ENCODE measurements around the gene TBC1D17. TPM values are rescaled to one million over a fixed set of nuclear protein-coding genes. Genes with fewer than 3 reads are reported as not detected.

Gene TBC1D17
- total and polyA plus RNA-seq, 5 experiments from 2014 or later: 8.1 to 94.0 (median 17.7) TPM

- peaks cover 0 to 18% (median 4%) of the 10 kb centered on the region in 3 donors for H3K36me3 Mint-ChIP-seq
Measured at GRCh38 chr19:49930483-49931011, 53.0 kb downstream of the TBC1D17 start.

GRCh38 chr19:49931293-49932040 is 54.0 kb downstream of the TBC1D17 start:
- DNase-seq (no peak), ATAC-seq (no peak)
- POLR2A ChIA-PET: no interaction called here
- Mint-ChIP-seq H3K4me3 (peak overlapping the region in 9 of 10 donors; percentile 16 to 96 (median 54)), H3K36me3 (peaks cover 0 to 12% (median 4%) of the 10 kb centered on the region in 3 donors), H3K27me3 (peaks cover 0 to 5% (median 0%) of the 10 kb centered on the region in 5 donors), H3K9me3 (peaks cover 0 to 9% (median 0%) of the 10 kb centered on the region in 9 donors), H3K4me1 (peaks cover 41 to 67% (median 64%) of the 10 kb centered on the region in 4 donors), H3K27ac (peak overlapping the region in 6 of 10 donors; percentile 40 to 97 (median 60))

More at GRCh38 chr19:49930483-49931011, 53.0 kb downstream of the TBC1D17 start:
- H3K4me3 Mint-ChIP-seq: peak overlapping the region; percentile 50 to 100 (median 97)
- DNase-seq: peak in 4 of 10 donors; percentile 8 to 20 (median 12)
- POLR2A ChIA-PET: interaction anchor here (0.5 to 3.6 kb wide), 8 partner anchors 35 to 381 kb away, joined by 3 to 42 read pairs (median 6); partner anchors contain the start of genes AKT1S1, IL4I1, PTOV1 and RRAS
- peaks cover 43 to 69% (median 66%) of the 10 kb centered on the region in 4 donors for H3K4me1 Mint-ChIP-seq
- H3K9me3 Mint-ChIP-seq: peaks cover 0 to 9% (median 0%) of the 10 kb centered on the region in 9 donors
- H3K27me3 Mint-ChIP-seq: peaks cover 0 to 5% (median 0%) of the 10 kb centered on the region in 5 donors
- H3K27ac Mint-ChIP-seq: peak overlapping the region in 8 of 10 donors; percentile 25 to 99 (median 98)
- no peak for ATAC-seq

- peaks cover 0 to 6% (median 4%) of the 10 kb centered on the region in 3 donors for H3K36me3 Mint-ChIP-seq
- peak overlapping the region; percentile 16 to 96 (median 46) for H3K4me3 Mint-ChIP-seq
- H3K27ac Mint-ChIP-seq: peak overlapping the region in 4 of 10 donors; percentile 18 to 48 (median 32)
- ATAC-seq (no peak), DNase-seq (no peak)
- POLR2A ChIA-PET: no interaction called here
- H3K27me3 Mint-ChIP-seq: peaks cover 0 to 5% (median 0%) of the 10 kb centered on the region in 5 donors
- H3K9me3 Mint-ChIP-seq: peaks cover 0 to 9% (median 0%) of the 10 kb centered on the region in 9 donors
- H3K4me1 Mint-ChIP-seq: peaks cover 40 to 67% (median 62%) of the 10 kb centered on the region in 4 donors
Measured at GRCh38 chr19:49932041-49932451, 54.5 kb downstream of the TBC1D17 start.

- H3K4me1 Mint-ChIP-seq: peaks cover 38 to 60% (median 58%) of the 10 kb centered on the region in 4 donors
- peak in 1 of 2 donors; percentile 6 for ATAC-seq
- POLR2A ChIA-PET: interaction anchor here (0.5 to 0.7 kb wide), 3 partner anchors 55 to 1643 kb away, joined by 3 to 4 read pairs (median 3); partner anchors contain the start of genes AKT1S1 and TBC1D17
Measured at GRCh38 chr19:49932731-49933131, 55.2 kb downstream of the TBC1D17 start.

GRCh38 chr19:49933643-49934042 is 56.1 kb downstream of the TBC1D17 start:
- Mint-ChIP-seq H3K27me3 (peaks cover 0 to 5% (median 0%) of the 10 kb centered on the region in 5 donors), H3K36me3 (peaks cover 0 to 4% (median 0%) of the 10 kb centered on the region in 3 donors), H3K27ac (peak overlapping the region in 5 of 10 donors; percentile 1 to 60 (median 12)), H3K4me3 (peak overlapping the region in 9 of 10 donors; percentile 41 to 96 (median 60)), H3K4me1 (peaks cover 32 to 52% (median 50%) of the 10 kb centered on the region in 4 donors), H3K9me3 (peaks cover 0 to 9% (median 0%) of the 10 kb centered on the region in 9 donors)
- POLR2A ChIA-PET: interaction anchor here (0.6 kb wide), 2 partner anchors 915 to 932 kb away, joined by 3 read pairs; no protein-coding TSS in a partner anchor
- ATAC-seq: no peak
- DNase-seq: no peak

More at GRCh38 chr19:49932731-49933131, 55.2 kb downstream of the TBC1D17 start:
- peak overlapping the region in 7 of 10 donors; percentile 32 to 89 (median 51) for H3K27ac Mint-ChIP-seq
- H3K27me3 Mint-ChIP-seq: peaks cover 0 to 5% (median 0%) of the 10 kb centered on the region in 5 donors
- peak in 7 of 10 donors; percentile 28 to 75 (median 57) for DNase-seq
- peaks cover 0 to 4% (median 0%) of the 10 kb centered on the region in 3 donors for H3K36me3 Mint-ChIP-seq
- H3K9me3 Mint-ChIP-seq: peaks cover 0 to 9% (median 0%) of the 10 kb centered on the region in 9 donors
- peak overlapping the region in 9 of 10 donors; percentile 45 to 96 (median 70) for H3K4me3 Mint-ChIP-seq

- POLR2A ChIA-PET: no interaction called here
- ATAC-seq (no peak), DNase-seq (no peak)
- H3K9me3 Mint-ChIP-seq: peaks cover 0 to 9% (median 0%) of the 10 kb centered on the region in 9 donors
- no peak overlapping the region for H3K27ac Mint-ChIP-seq
- no peak overlapping the region for H3K4me3 Mint-ChIP-seq
- no peaks in the 10 kb centered on the region for H3K36me3 Mint-ChIP-seq
- peaks cover 14 to 40% (median 30%) of the 10 kb centered on the region in 4 donors for H3K4me1 Mint-ChIP-seq
- no peaks in the 10 kb centered on the region for H3K27me3 Mint-ChIP-seq
Measured at GRCh38 chr19:49936549-49936948, 59.0 kb downstream of the TBC1D17 start.

GRCh38 chr19:49937750-49938381 is 60.4 kb downstream of the TBC1D17 start:
- Mint-ChIP-seq H3K4me1 (peaks cover 7 to 29% (median 18%) of the 10 kb centered on the region in 4 donors), H3K27me3 (no peaks in the 10 kb centered on the region), H3K36me3 (no peaks in the 10 kb centered on the region), H3K9me3 (no peaks in the 10 kb centered on the region), H3K27ac (no peak overlapping the region), H3K4me3 (peak overlapping the region in 3 of 10 donors; percentile 7 to 54 (median 19))
- ATAC-seq: peak; percentile 57 to 71
- DNase-seq: peak; percentile 47 to 82 (median 74)
- POLR2A ChIA-PET: interaction anchor here (0.7 to 1.1 kb wide), 4 partner anchors 46 to 717 kb away, joined by 3 to 5 read pairs (median 3); no protein-coding TSS in a partner anchor

Small RNA genes lying within 50 kb of the gene (microRNA-seq; reads per million reads assigned to microRNA genes)
- gene MIR4749 (ENCODE audit: borderline microRNAs expressed) (1.0 reads per million), gene MIR4750 (ENCODE audit: borderline microRNAs expressed) (not detected), gene MIR6800 (ENCODE audit: borderline microRNAs expressed) (not detected)

Other genes with a start within 250 kb of the TBC1D17 start
- gene RRAS, start 237.6 kb upstream of the TBC1D17 start, total RNA-seq: 10 to 100 TPM; 10.4 to 12.7 TPM
- gene RRAS, start 237.6 kb upstream of the TBC1D17 start, polyA plus RNA-seq: 10 to 100 TPM; 21.8 to 30.2 (median 28.4) TPM
- gene SCAF1, start 235.5 kb upstream of the TBC1D17 start, total RNA-seq: 10 to 100 TPM; 51.0 to 62.3 TPM
- gene SCAF1, start 235.5 kb upstream of the TBC1D17 start, polyA plus RNA-seq: 1 to 10 TPM; 1.1 to 2.5 (median 1.2) TPM
- 100 to 1,000 TPM; 279 to 303 TPM for gene IRF3, start 211.8 kb upstream of the TBC1D17 start, total RNA-seq
- gene IRF3, start 211.8 kb upstream of the TBC1D17 start, polyA plus RNA-seq: 10 to 100 TPM; 54.6 to 76.1 (median 65.1) TPM
- gene BCL2L12, start 211.8 kb upstream of the TBC1D17 start, total RNA-seq: 10 to 100 TPM; 22.5 to 24.0 TPM
- gene BCL2L12, start 211.8 kb upstream of the TBC1D17 start, polyA plus RNA-seq: 10 to 100 TPM; 19.3 to 20.6 (median 19.6) TPM
- 100 to 1,000 TPM in 1 of 2 experiments, 10 to 100 TPM in 1; 97.4 to 100 TPM for gene PRMT1, start 200.4 kb upstream of the TBC1D17 start, total RNA-seq
- gene PRMT1, start 200.4 kb upstream of the TBC1D17 start, polyA plus RNA-seq: 100 to 1,000 TPM; 150 to 162 (median 158) TPM
- 1 to 10 TPM; 3.5 to 5.1 TPM for gene ADM5, start 188.1 kb upstream of the TBC1D17 start, total RNA-seq
- under 1 TPM in 2 of 3 donors, not detected in 1; 0.14 to 0.53 TPM for gene ADM5, start 188.1 kb upstream of the TBC1D17 start, polyA plus RNA-seq
- gene CPT1C, start 186.6 kb upstream of the TBC1D17 start, total RNA-seq: 1 to 10 TPM; 2.3 to 2.7 TPM
- under 1 TPM; 0.19 to 0.54 (median 0.40) TPM for gene CPT1C, start 186.6 kb upstream of the TBC1D17 start, polyA plus RNA-seq
- gene TSKS, start 114.4 kb upstream of the TBC1D17 start, total RNA-seq: 1 to 10 TPM; 3.5 to 4.8 TPM
- 1 to 10 TPM in 1 of 3 donors, under 1 TPM in 2; 0.17 to 1.2 (median 0.40) TPM for gene TSKS, start 114.4 kb upstream of the TBC1D17 start, polyA plus RNA-seq
- 10 to 100 TPM; 56.1 to 57.8 TPM for gene AP2A1, start 110.7 kb upstream of the TBC1D17 start, total RNA-seq
- 1 to 10 TPM; 4.5 to 6.5 (median 4.9) TPM for gene AP2A1, start 110.7 kb upstream of the TBC1D17 start, polyA plus RNA-seq
- gene FUZ, start 64.4 kb upstream of the TBC1D17 start, total RNA-seq: 10 to 100 TPM; 23.0 to 28.8 TPM
- gene FUZ, start 64.4 kb upstream of the TBC1D17 start, polyA plus RNA-seq: 1 to 10 TPM; 5.4 to 7.5 (median 7.0) TPM
- 10 to 100 TPM; 39.8 to 43.2 TPM for gene MED25, start 59.4 kb upstream of the TBC1D17 start, total RNA-seq
- 10 to 100 TPM in 2 of 3 donors, 1 to 10 TPM in 1; 7.5 to 19.2 (median 13.1) TPM for gene MED25, start 59.4 kb upstream of the TBC1D17 start, polyA plus RNA-seq
- gene PTOV1, start 26.5 kb upstream of the TBC1D17 start, total RNA-seq: 100 to 1,000 TPM; 178 to 186 TPM
- gene PTOV1, start 26.5 kb upstream of the TBC1D17 start, polyA plus RNA-seq: 10 to 100 TPM; 42.9 to 67.4 (median 50.9) TPM
- 100 to 1,000 TPM; 170 to 176 TPM for gene PNKP, start 10.1 kb upstream of the TBC1D17 start, total RNA-seq
- gene PNKP, start 10.1 kb upstream of the TBC1D17 start, polyA plus RNA-seq: 10 to 100 TPM; 21.1 to 24.3 (median 21.4) TPM
- gene AKT1S1, start 347 bp upstream of the TBC1D17 start, total RNA-seq: 10 to 100 TPM; 28.4 to 30.4 TPM
- gene AKT1S1, start 347 bp upstream of the TBC1D17 start, polyA plus RNA-seq: 1 to 10 TPM; 2.6 to 4.5 (median 3.9) TPM
- 1 to 10 TPM in 1 of 2 experiments, under 1 TPM in 1; 0.85 to 1.1 TPM for gene IL4I1, start 19.2 kb downstream of the TBC1D17 start, total RNA-seq
- gene IL4I1, start 19.2 kb downstream of the TBC1D17 start, polyA plus RNA-seq: under 1 TPM; 0.24 to 0.26 (median 0.25) TPM
- gene ATF5, start 51.5 kb downstream of the TBC1D17 start, total RNA-seq: 1 to 10 TPM; 8.4 to 9.2 TPM
- gene ATF5, start 51.5 kb downstream of the TBC1D17 start, polyA plus RNA-seq: under 1 TPM; 0.71 to 0.97 (median 0.84) TPM
- 10 to 100 TPM; 53.9 to 61.4 TPM for gene NUP62, start 51.8 kb downstream of the TBC1D17 start, total RNA-seq
- gene NUP62, start 51.8 kb downstream of the TBC1D17 start, polyA plus RNA-seq: 10 to 100 TPM; 38.5 to 54.5 (median 49.1) TPM
- not detected for gene SIGLEC11, start 83.5 kb downstream of the TBC1D17 start, total RNA-seq
- not detected for gene SIGLEC11, start 83.5 kb downstream of the TBC1D17 start, polyA plus RNA-seq
- gene VRK3, start 147.7 kb downstream of the TBC1D17 start, total RNA-seq: 100 to 1,000 TPM in 1 of 2 experiments, 10 to 100 TPM in 1; 92.8 to 106 TPM
- gene VRK3, start 147.7 kb downstream of the TBC1D17 start, polyA plus RNA-seq: 10 to 100 TPM; 73.4 to 91.8 (median 81.2) TPM
- gene ZNF473, start 148.3 kb downstream of the TBC1D17 start, total RNA-seq: 10 to 100 TPM in 1 of 2 experiments, 1 to 10 TPM in 1; 9.8 to 11.1 TPM
- gene ZNF473, start 148.3 kb downstream of the TBC1D17 start, polyA plus RNA-seq: 1 to 10 TPM; 3.6 to 7.0 (median 3.7) TPM

Data from naive thymus-derived CD8-positive, alpha-beta T cell (primary cell).